Right kidney (tissue), 1 donor: ENCODE results near the gene PCNX2.

ENCODE experiments used
- DNase-seq: peaks from one replicate; pipeline ENCODE4 v3.0.0-alpha.2; 2016

The PCNX2 gene

GRCh38 chr1:233256789-233257188 is 38.7 kb downstream of the PCNX2 start:
- DNase-seq, result no peak

GRCh38 chr1:233256191-233256590 is 39.3 kb downstream of the PCNX2 start:
- no peak for DNase-seq

- no peak for DNase-seq
These were observed 40.4 kb downstream of the PCNX2 start for GRCh38 chr1:233255145-233255544.

GRCh38 chr1:233253832-233254331 is 41.6 kb downstream of the PCNX2 start:
- DNase-seq, result no peak

- DNase-seq, result no peak
These were observed 42.2 kb downstream of the PCNX2 start for GRCh38 chr1:233253231-233253831.

GRCh38 chr1:233252441-233252840 is 43.1 kb downstream of the PCNX2 start:
- DNase-seq, result no peak

GRCh38 chr1:233251201-233251720 is 44.3 kb downstream of the PCNX2 start:
- no peak for DNase-seq

GRCh38 chr1:233248014-233248413 is 47.5 kb downstream of the PCNX2 start:
- DNase-seq, result no peak

GRCh38 chr1:233246965-233247364 is 48.6 kb downstream of the PCNX2 start:
- DNase-seq, result no peak

- no peak for DNase-seq
These were observed 50.2 kb downstream of the PCNX2 start for GRCh38 chr1:233245191-233245765.

GRCh38 chr1:233244183-233244582 is 51.3 kb downstream of the PCNX2 start:
- DNase-seq, result no peak

GRCh38 chr1:233242827-233243483 is 52.6 kb downstream of the PCNX2 start:
- DNase-seq, result no peak

- no peak for DNase-seq
These were observed 53.8 kb downstream of the PCNX2 start for GRCh38 chr1:233241759-233242158.

GRCh38 chr1:233240829-233241682 is 54.5 kb downstream of the PCNX2 start:
- DNase-seq, result peak; percentile 51

- DNase-seq, result no peak
These were observed 55.2 kb downstream of the PCNX2 start for GRCh38 chr1:233240371-233240770.

GRCh38 chr1:233238884-233239431 is 56.6 kb downstream of the PCNX2 start:
- DNase-seq, result no peak

GRCh38 chr1:233237647-233238046 is 57.9 kb downstream of the PCNX2 start:
- DNase-seq, result no peak

- no peak for DNase-seq
These were observed 62.0 kb downstream of the PCNX2 start for GRCh38 chr1:233233508-233234040.

- DNase-seq, result no peak
These were observed 65.5 kb downstream of the PCNX2 start for GRCh38 chr1:233230011-233230410.

- no peak for DNase-seq
These were observed 66.2 kb downstream of the PCNX2 start for GRCh38 chr1:233229288-233229687.

GRCh38 chr1:233227930-233228465 is 67.5 kb downstream of the PCNX2 start:
- no peak for DNase-seq

- no peak for DNase-seq
These were observed 71.2 kb downstream of the PCNX2 start for GRCh38 chr1:233224311-233224710.
